Mesenchymal stem cell (in vitro differentiated cells and primary cell): ENCODE results near the gene SFTPA2.
"Not testable (repeated sequence)": the region's sequence is repeated elsewhere in the genome, so short reads cannot be mapped to it uniquely, and the experiment has no call there.

Experiments used
- DNase-seq: peaks from one replicate; pipeline ENCODE4 v3.0.0-alpha.2; 2013
- H2AFZ ChIP-seq: one replicate; pipeline ENCODE4 v1.6.1; 2013; ENCODE audit warnings: low read depth, mild to moderate bottlenecking, control low read depth, inconsistent platforms, low read length, moderate library complexity
- H2AK5ac ChIP-seq: 2 replicates; pipeline ENCODE4 v1.6.1; 2013; ENCODE audit warnings: low read length, moderate library complexity, mild to moderate bottlenecking, inconsistent platforms; ENCODE audit not compliant: severe bottlenecking
- H2BK120ac ChIP-seq: one replicate; pipeline ENCODE4 v1.6.1; 2013; ENCODE audit warnings: low read depth, mild to moderate bottlenecking, inconsistent platforms, low read length, moderate library complexity
- H2BK12ac ChIP-seq, 2 experiments: one replicate each; pipeline ENCODE4 v1.6.1; 2013; ENCODE audit warnings: inconsistent platforms in 2 of 2, low read length in 2 of 2, mild to moderate bottlenecking in 2 of 2, moderate library complexity in 2 of 2, control low read depth in 1 of 2
- H2BK15ac ChIP-seq: one replicate; pipeline ENCODE4 v1.6.1; 2013; ENCODE audit warnings: mild to moderate bottlenecking, low read depth, inconsistent platforms; ENCODE audit not compliant: poor library complexity, severe bottlenecking
- H2BK5ac ChIP-seq: 2 replicates; pipeline ENCODE4 v1.6.1; 2013; ENCODE audit warnings: low read depth, mild to moderate bottlenecking, low read length, control low read depth, inconsistent platforms; ENCODE audit not compliant: poor library complexity, severe bottlenecking
- H3K14ac ChIP-seq, 2 experiments: one replicate each; pipeline ENCODE4 v1.6.1; 2013; ENCODE audit warnings: inconsistent platforms in 2 of 2, low read length in 2 of 2, control low read depth in 1 of 2, mild to moderate bottlenecking in 1 of 2, moderate library complexity in 1 of 2
- H3K18ac ChIP-seq, 2 experiments: one replicate each; pipeline ENCODE4 v1.6.1; 2013; ENCODE audit warnings: inconsistent platforms in 2 of 2, low read length in 2 of 2, control low read depth in 1 of 2, low read depth in 1 of 2, mild to moderate bottlenecking in 1 of 2
- H3K23ac ChIP-seq, 2 experiments: one replicate each; pipeline ENCODE4 v1.6.1; 2013; ENCODE audit warnings: inconsistent platforms in 2 of 2, low read length in 2 of 2, mild to moderate bottlenecking in 2 of 2, moderate library complexity in 2 of 2, control low read depth in 1 of 2
- H3K27ac ChIP-seq: 2 replicates; pipeline ENCODE4 v1.5.1; 2013; ENCODE audit warnings: mild to moderate bottlenecking, moderate library complexity, low read length, control low read depth, inconsistent platforms; ENCODE audit not compliant: poor library complexity, severe bottlenecking
- H3K27me3 ChIP-seq, 2 experiments: 2 replicates each; pipeline versions ENCODE4 v1.6.1 to v1.7.0; 2013; ENCODE audit warnings: low read length in 2 of 2, mild to moderate bottlenecking in 2 of 2, moderate library complexity in 2 of 2, control low read depth in 1 of 2, inconsistent platforms in 1 of 2; ENCODE audit not compliant: control insufficient read depth in 1 of 2, insufficient read depth in 1 of 2
- H3K36me3 ChIP-seq, 2 experiments: 2 replicates each; pipeline versions ENCODE4 v1.6.1 to v1.7.0; 2013; ENCODE audit warnings: low read length in 2 of 2, control low read depth in 1 of 2, inconsistent platforms in 1 of 2, low read depth in 1 of 2, mild to moderate bottlenecking in 1 of 2; ENCODE audit not compliant: insufficient read depth in 2 of 2, control insufficient read depth in 1 of 2
- H3K4ac ChIP-seq, 2 experiments: one replicate each; pipeline ENCODE4 v1.6.1; 2013; ENCODE audit warnings: inconsistent platforms in 2 of 2, low read length in 2 of 2, mild to moderate bottlenecking in 2 of 2, moderate library complexity in 2 of 2, control low read depth in 1 of 2, low read depth in 1 of 2
- H3K4me1 ChIP-seq: 2 replicates; pipeline ENCODE4 v1.6.1; 2013; ENCODE audit warnings: low read depth, low read length, control low read depth; ENCODE audit not compliant: control insufficient read depth, insufficient read depth
- H3K4me2 ChIP-seq: 2 replicates; pipeline ENCODE4 v1.6.1; 2013; ENCODE audit warnings: low read length, mild to moderate bottlenecking, inconsistent platforms; ENCODE audit not compliant: poor library complexity, severe bottlenecking
- H3K4me3 ChIP-seq, 2 experiments: 2 replicates each; pipeline versions ENCODE4 v1.5.1 to v1.7.0; 2013; ENCODE audit warnings: low read length in 2 of 2, mild to moderate bottlenecking in 2 of 2, control low read depth in 1 of 2, low read depth in 1 of 2; ENCODE audit not compliant: insufficient read depth in 1 of 2
- H3K79me1 ChIP-seq: replicated peaks from 2 replicates; pipeline ENCODE4 v1.6.1; 2013; ENCODE audit warnings: mild to moderate bottlenecking, control low read depth, low read length, inconsistent platforms; ENCODE audit not compliant: poor library complexity, severe bottlenecking
- H3K9ac ChIP-seq: 2 replicates; pipeline ENCODE4 v1.7.0; 2013; ENCODE audit warnings: mild to moderate bottlenecking, low read length, moderate library complexity
- H3K9me3 ChIP-seq: 2 replicates; pipeline ENCODE4 v1.7.0; 2013; ENCODE audit warnings: mild to moderate bottlenecking, low read length; ENCODE audit not compliant: control insufficient read depth
- H4K8ac ChIP-seq: one replicate; pipeline ENCODE4 v1.6.1; 2013; ENCODE audit warnings: inconsistent platforms, mild to moderate bottlenecking, low read length, moderate library complexity
- H4K91ac ChIP-seq: one replicate; pipeline ENCODE4 v1.6.1; 2013; ENCODE audit warnings: mild to moderate bottlenecking, low read length, inconsistent platforms
- WGBS: methylation state at CpG from one replicate; pipeline ENCODE4 v1.1.7; 2013; ENCODE audit warnings: mixed read lengths; 5-methylcytosine and 5-hydroxymethylcytosine counted together

The SFTPA2 gene

GRCh38 chr10:79555354-79556309 is 4.6 kb downstream of the SFTPA2 start:
- Histone ChIP-seq H3K9me3 (no peaks in the 10 kb centered on the region), H3K4me1 (no peaks in the 10 kb centered on the region), H2BK5ac (no peak overlapping the region), H3K27me3 (peaks cover 24 to 54% of the 10 kb centered on the region in 2 experiments), H2BK15ac (no peak overlapping the region), H3K4ac (no peak overlapping the region), H4K91ac (peak overlapping the region; percentile 39), H3K23ac (no peak overlapping the region), H2BK12ac (no peak overlapping the region), H3K79me1 (no peaks in the 10 kb centered on the region), H2AFZ (no peak overlapping the region), H3K36me3 (no peaks in the 10 kb centered on the region), H3K4me3 (no peak overlapping the region), H2AK5ac (no peak overlapping the region), H3K14ac (no peak overlapping the region), H3K9ac (no peak overlapping the region), H3K27ac (no peak overlapping the region), H2BK120ac (no peak overlapping the region), H3K4me2 (peak overlapping the region; percentile 21), H4K8ac (no peak overlapping the region), H3K18ac (no peak overlapping the region)
- no peak for DNase-seq
- 80% methylated on average over 9 of the region's 11 CpGs for WGBS

GRCh38 chr10:79552143-79552542 is 8.1 kb downstream of the SFTPA2 start:
- Histone ChIP-seq H2BK5ac (no peak overlapping the region), H3K4me3 (no peak overlapping the region), H4K91ac (no peak overlapping the region), H3K4me1 (no peaks in the 10 kb centered on the region), H3K36me3 (no peaks in the 10 kb centered on the region), H3K23ac (no peak overlapping the region), H3K4me2 (no peak overlapping the region), H3K9ac (no peak overlapping the region), H3K27ac (no peak overlapping the region), H3K79me1 (no peaks in the 10 kb centered on the region), H2BK15ac (no peak overlapping the region), H4K8ac (no peak overlapping the region), H3K4ac (no peak overlapping the region), H2AFZ (no peak overlapping the region), H3K18ac (no peak overlapping the region), H3K27me3 (peaks cover 35 to 54% of the 10 kb centered on the region in 2 experiments), H2BK120ac (no peak overlapping the region), H2AK5ac (no peak overlapping the region), H3K14ac (no peak overlapping the region), H2BK12ac (no peak overlapping the region), H3K9me3 (peaks cover under 1% of the 10 kb centered on the region)
- 86% methylated on average over 2 of the region's 2 CpGs for WGBS
- no peak for DNase-seq

- Histone ChIP-seq H2BK5ac (no peak overlapping the region), H3K9me3 (peaks cover 11% of the 10 kb centered on the region), H3K27me3 (peaks cover 33 to 57% of the 10 kb centered on the region in 2 experiments), H3K27ac (no peak overlapping the region), H3K4me1 (no peaks in the 10 kb centered on the region), H3K18ac (no peak overlapping the region), H3K4me2 (no peak overlapping the region), H2AK5ac (no peak overlapping the region), H3K4me3 (no peak overlapping the region), H3K79me1 (no peaks in the 10 kb centered on the region), H3K9ac (no peak overlapping the region), H3K36me3 (no peaks in the 10 kb centered on the region), H3K4ac (no peak overlapping the region), H2BK12ac (no peak overlapping the region), H2BK120ac (no peak overlapping the region), H4K91ac (no peak overlapping the region), H4K8ac (no peak overlapping the region), H3K14ac (no peak overlapping the region), H2BK15ac (no peak overlapping the region), H2AFZ (no peak overlapping the region), H3K23ac (peak overlapping the region in 1 of 2 experiments; percentile 52)
- WGBS: 64% methylated on average over 3 of the region's 3 CpGs
- DNase-seq: no peak
Observed at GRCh38 chr10:79547973-79548372, 12.2 kb downstream of the SFTPA2 start.

DNA sequence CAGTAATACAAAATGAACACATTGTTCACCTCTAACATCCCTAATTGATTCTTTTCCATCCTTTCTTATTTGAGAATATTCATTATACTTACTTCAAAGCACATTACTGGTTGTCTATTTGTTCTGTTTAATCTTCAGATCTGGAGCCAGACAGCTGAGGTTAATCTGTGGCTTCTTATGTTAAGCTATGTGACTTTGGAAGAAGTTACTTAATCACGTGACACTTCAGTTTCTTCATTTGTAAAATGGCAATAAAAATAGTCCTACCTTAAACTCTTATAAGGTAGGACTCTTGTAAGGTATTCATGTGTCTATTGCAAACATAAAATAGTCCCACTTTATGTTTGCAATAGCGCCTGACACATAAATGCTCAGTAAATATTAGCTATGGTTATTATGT is 13.1 kb downstream of the SFTPA2 start:
- not testable (repeated sequence) for H4K91ac ChIP-seq
- WGBS: 100% methylated on average over 1 of the region's 2 CpGs

More for the DNA sequence above, 13.1 kb downstream of the SFTPA2 start:
- H3K4ac ChIP-seq, H2BK120ac ChIP-seq, H3K18ac ChIP-seq, H2BK5ac ChIP-seq, H2AK5ac ChIP-seq, H3K14ac ChIP-seq, H3K27ac ChIP-seq, H2BK12ac ChIP-seq, H3K4me3 ChIP-seq, H3K4me2 ChIP-seq, DNase-seq, H2BK15ac ChIP-seq, H3K4me1 ChIP-seq, H2AFZ ChIP-seq, H3K23ac ChIP-seq, H4K8ac ChIP-seq, H3K36me3 ChIP-seq, H3K9ac ChIP-seq, H3K79me1 ChIP-seq: not testable (repeated sequence)
- H3K9me3 ChIP-seq: peaks cover 11% of the 10 kb centered on the region
- peaks cover 26 to 51% of the 10 kb centered on the region in 2 experiments for H3K27me3 ChIP-seq
